ENCODE data around the gene BIN2. TPM values are rescaled to one million over a fixed set of nuclear protein-coding genes. Genes with fewer than 3 reads are reported as not detected.

BIN2 gene
- total and polyA plus RNA-seq, 10 of the 15 experiments (the other 5 are each of a cell fraction or from before 2014, with no cell fraction given), result 8.6 to 42.9 (median 32.1) TPM

- Histone ChIP-seq H3K4me2 (ENCODE audit: control insufficient read depth, insufficient read depth) (no peak overlapping the region), H3K36me3 (ENCODE audit: control insufficient read depth in 2 of 2, insufficient read depth in 2 of 2, low read length in 1 of 2) (no peaks in the 10 kb centered on the region), H3K79me2 (ENCODE audit: control insufficient read depth, insufficient read depth, low read length) (no peaks in the 10 kb centered on the region), H3K4me3 (no peak overlapping the region), H3K4me1 (ENCODE audit: control insufficient read depth, insufficient read depth, low read length) (no peaks in the 10 kb centered on the region), H3K27me3 (replicated peaks in 1 of 2; ENCODE audit: control insufficient read depth in 2 of 2, insufficient read depth in 2 of 2, low read length in 1 of 2) (no peaks in the 10 kb centered on the region), H2AFZ (ENCODE audit: control insufficient read depth, low read depth, low read length) (no peak overlapping the region), H3K9ac (ENCODE audit: control insufficient read depth, insufficient read depth, low read length) (no peak overlapping the region), H3K27ac (ENCODE audit: control insufficient read depth, insufficient read depth) (no peak overlapping the region), H4K20me1 (ENCODE audit: control insufficient read depth, insufficient read depth) (no peaks in the 10 kb centered on the region), H3K9me3 (replicated peaks; ENCODE audit: control insufficient read depth, insufficient read depth, low read length) (no peaks in the 10 kb centered on the region)
- POLR2A ChIA-PET, result interaction anchor here (0.6 kb wide), 1 partner anchor 14 kb away, joined by 4 read pairs; no protein-coding TSS in a partner anchor
- 95% methylated on average over 1 of the region's 1 CpG for whole genome bisulfite sequencing (ENCODE audit: insufficient coverage, insufficient replicate concordance, low lambda C conversion rate, missing lambda C conversion rate)
- FAIRE-seq (no peak), ATAC-seq (no peak), DNase-seq (ENCODE audit: low read depth, low spot score) (no peak)
- CTCF ChIA-PET, result interaction anchor here (0.5 to 2.9 kb wide), 23 partner anchors 9 to 1142 kb away, joined by 3 to 29 read pairs (median 5); partner anchors contain the start of genes COX14, DAZAP2, LETMD1 and SMAGP
- intact Hi-C loops (cut with micrococcal nuclease; ENCODE audit: unreplicated experiment), result loop anchor here (5.0 to 10.0 kb wide), 2 partner anchors 206 to 428 kb away; partner anchors contain the start of gene LETMD1
- RAD21 ChIA-PET (ENCODE audit: unreplicated experiment), result interaction anchor here (0.5 to 1.6 kb wide), 7 partner anchors 9 to 741 kb away, joined by 3 to 8 read pairs (median 3); no protein-coding TSS in a partner anchor
- in situ Hi-C loops (cut with MboI), result no loop called here
- SMC1A ChIA-PET (ENCODE audit: uncharacterized antibody, unreplicated experiment), result interaction anchor here (0.7 to 2.6 kb wide), 12 partner anchors 10 to 425 kb away, joined by 3 to 11 read pairs (median 4); partner anchors contain the start of genes DAZAP2, POU6F1 and SLC11A2
- no TSS peak for BruUV-seq (replicated peaks)
- TF ChIP-seq KAT2A (conservative IDR thresholded peaks at IDR 0.05; ENCODE audit: control insufficient read depth, low read depth, low read length), result no peak
- TF ChIP-seq SMC3 (IDR thresholded peaks at IDR 0.05; ENCODE audit: borderline replicate concordance, low read length), result no peak
- TF ChIP-seq, protein P1, sequence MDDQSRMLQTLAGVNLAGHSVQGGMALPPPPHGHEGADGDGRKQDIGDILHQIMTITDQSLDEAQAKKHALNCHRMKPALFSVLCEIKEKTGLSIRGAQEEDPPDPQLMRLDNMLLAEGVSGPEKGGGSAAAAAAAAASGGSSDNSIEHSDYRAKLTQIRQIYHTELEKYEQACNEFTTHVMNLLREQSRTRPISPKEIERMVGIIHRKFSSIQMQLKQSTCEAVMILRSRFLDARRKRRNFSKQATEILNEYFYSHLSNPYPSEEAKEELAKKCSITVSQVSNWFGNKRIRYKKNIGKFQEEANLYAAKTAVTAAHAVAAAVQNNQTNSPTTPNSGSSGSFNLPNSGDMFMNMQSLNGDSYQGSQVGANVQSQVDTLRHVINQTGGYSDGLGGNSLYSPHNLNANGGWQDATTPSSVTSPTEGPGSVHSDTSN (IDR thresholded peaks at IDR 0.05; ENCODE audit: insufficient replicate concordance, low read depth, low read length), result no peak
- TF ChIP-seq SIX5 (IDR thresholded peaks at IDR 0.05; ENCODE audit: low read depth, low read length, severe bottlenecking), result no peak
- TF ChIP-seq NFXL1 (IDR thresholded peaks at IDR 0.05; ENCODE audit: borderline replicate concordance), result no peak
- no peak for TF ChIP-seq BCLAF1 (IDR thresholded peaks at IDR 0.05)
- no peak for TF ChIP-seq LARP7 (IDR thresholded peaks at IDR 0.05)
- TF ChIP-seq NR2C2 (IDR thresholded peaks at IDR 0.05; ENCODE audit: borderline replicate concordance, control insufficient read depth, insufficient read length, low read depth), result no peak
- TF ChIP-seq MYB (IDR thresholded peaks at IDR 0.05; ENCODE audit: borderline replicate concordance, low read depth, low read length), result no peak
- no peak for TF ChIP-seq STAT1 (conservative IDR thresholded peaks at IDR 0.05)
- TF ChIP-seq, protein P2, sequence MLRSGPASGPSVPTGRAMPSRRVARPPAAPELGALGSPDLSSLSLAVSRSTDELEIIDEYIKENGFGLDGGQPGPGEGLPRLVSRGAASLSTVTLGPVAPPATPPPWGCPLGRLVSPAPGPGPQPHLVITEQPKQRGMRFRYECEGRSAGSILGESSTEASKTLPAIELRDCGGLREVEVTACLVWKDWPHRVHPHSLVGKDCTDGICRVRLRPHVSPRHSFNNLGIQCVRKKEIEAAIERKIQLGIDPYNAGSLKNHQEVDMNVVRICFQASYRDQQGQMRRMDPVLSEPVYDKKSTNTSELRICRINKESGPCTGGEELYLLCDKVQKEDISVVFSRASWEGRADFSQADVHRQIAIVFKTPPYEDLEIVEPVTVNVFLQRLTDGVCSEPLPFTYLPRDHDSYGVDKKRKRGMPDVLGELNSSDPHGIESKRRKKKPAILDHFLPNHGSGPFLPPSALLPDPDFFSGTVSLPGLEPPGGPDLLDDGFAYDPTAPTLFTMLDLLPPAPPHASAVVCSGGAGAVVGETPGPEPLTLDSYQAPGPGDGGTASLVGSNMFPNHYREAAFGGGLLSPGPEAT (IDR thresholded peaks at IDR 0.05; ENCODE audit: low read depth), result no peak
- no peak for TF ChIP-seq IRF5 (IDR thresholded peaks at IDR 0.05; ENCODE audit: borderline replicate concordance)
These were observed 70.7 kb downstream of the BIN2 start for GRCh38 chr12:51253276-51253675.
